Epithelial cell of proximal tubule (primary cell): ENCODE data around the gene FBXO40. TPM values are rescaled to one million over a fixed set of nuclear protein-coding genes. Genes with fewer than 3 reads are reported as not detected.

Experiments
- DNase-seq: peaks from one replicate; pipeline ENCODE4 v3.0.0-alpha.2; 2011; ENCODE audit warnings: low read depth
- H3K4me3 ChIP-seq: 2 replicates; pipeline ENCODE4 v1.5.1; 2011; ENCODE audit warnings: low read depth, mild to moderate bottlenecking, low read length
- CTCF ChIP-seq: conservative IDR thresholded peaks from 2 replicates; pipeline ENCODE4 v1.5.1; 2012; ENCODE audit warnings: low read depth, mild to moderate bottlenecking, low read length
- total RNA-seq: library from RNA; depleted of rRNA; stranded (reverse); fragments of >200 nt; gene quantifications from 2 replicates; pipeline ENCODE4 v1.2.3, GENCODE V29; 2015

The FBXO40 gene
- not detected in 2 replicates for total RNA-seq

- H3K4me3 ChIP-seq = no peak within 1 kb of the TSS
- no peak for DNase-seq
- peak; percentile 14 for TF ChIP-seq CTCF
Measured at GRCh38 chr3:121592856-121593702, at the start of gene FBXO40. Gene FBXO40, plus strand, starts transcription at chr3:121593379. Its CDS starts 27,197 bp downstream, at chr3:121620576.

- H3K4me3 ChIP-seq = peak overlapping the region; percentile 83
- no peak for DNase-seq
- TF ChIP-seq CTCF = no peak
Measured at GRCh38 chr3:121545049-121545573, 48.1 kb upstream of the FBXO40 start.

- DNase-seq = peak; percentile 78
- TF ChIP-seq CTCF = no peak
- H3K4me3 ChIP-seq = peak within 1 kb of the TSS; percentile 83
Measured at GRCh38 chr3:121545574-121546455, 47.4 kb upstream of the FBXO40 start, which contains the start of gene POLQ. Gene POLQ, minus strand, starts transcription at chr3:121545988. Its CDS starts 111 bp downstream, at chr3:121545877.

- no peak for TF ChIP-seq CTCF
- DNase-seq = no peak
- H3K4me3 ChIP-seq = no peak overlapping the region
Measured at GRCh38 chr3:121552379-121552778, 40.8 kb upstream of the FBXO40 start.

GRCh38 chr3:121552797-121553196 is 40.4 kb upstream of the FBXO40 start:
- no peak for TF ChIP-seq CTCF
- DNase-seq = no peak
- H3K4me3 ChIP-seq = no peak overlapping the region

- no peak for DNase-seq
- no peak for TF ChIP-seq CTCF
- no peak overlapping the region for H3K4me3 ChIP-seq
Measured at GRCh38 chr3:121557426-121557934, 35.7 kb upstream of the FBXO40 start.
